CD1c-positive myeloid dendritic cell (primary cell): ENCODE measurements around the gene OR11H6.
"Not testable (repeated sequence)": the region's sequence is repeated elsewhere in the genome, so short reads cannot be mapped to it uniquely, and the experiment has no call there.

Experiments used
- DNase-seq: peaks from one replicate; pipeline ENCODE4 v3.0.0-alpha.2; 2016; ENCODE audit errors: extremely low spot score

OR11H6 gene

GRCh38 chr14:20223410-20223809, at the start of gene OR11H6:
Gene OR11H6, plus strand, starts transcription at chr14:20223710. Its CDS starts 0 bp downstream, at chr14:20223710.
- DNase-seq = no peak

- not testable (repeated sequence) for DNase-seq
These were observed 49.3 kb upstream of the OR11H6 start for GRCh38 chr14:20174205-20174604.

GRCh38 chr14:20176330-20176729, 47.2 kb upstream of the OR11H6 start:
- no peak for DNase-seq

- no peak for DNase-seq
These were observed 46.0 kb upstream of the OR11H6 start for GRCh38 chr14:20177433-20177974.

- DNase-seq = peak; percentile 62
These were observed 44.3 kb upstream of the OR11H6 start for GRCh38 chr14:20179218-20179617.

DNA sequence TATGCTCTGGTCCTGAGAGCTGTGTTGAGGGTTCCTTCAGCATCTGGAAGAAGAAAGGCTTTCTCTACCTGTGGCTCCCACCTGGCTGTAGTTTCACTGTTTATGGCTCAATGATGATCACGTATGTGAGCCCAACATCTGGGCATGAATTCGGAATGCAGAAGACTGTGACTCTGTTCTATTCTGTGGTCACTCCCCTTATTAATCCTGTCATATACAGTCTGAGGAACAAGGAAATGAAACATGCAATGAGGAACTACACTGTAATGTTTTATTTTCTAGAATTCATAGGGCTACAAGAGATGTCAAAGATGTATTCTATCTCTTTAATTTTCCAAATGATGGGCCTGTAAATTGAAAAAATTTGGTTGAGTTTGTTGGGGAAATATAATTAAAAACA, 43.6 kb upstream of the OR11H6 start:
- DNase-seq = peak; percentile 48

GRCh38 chr14:20180486-20180885, 43.0 kb upstream of the OR11H6 start:
- no peak for DNase-seq

DNA sequence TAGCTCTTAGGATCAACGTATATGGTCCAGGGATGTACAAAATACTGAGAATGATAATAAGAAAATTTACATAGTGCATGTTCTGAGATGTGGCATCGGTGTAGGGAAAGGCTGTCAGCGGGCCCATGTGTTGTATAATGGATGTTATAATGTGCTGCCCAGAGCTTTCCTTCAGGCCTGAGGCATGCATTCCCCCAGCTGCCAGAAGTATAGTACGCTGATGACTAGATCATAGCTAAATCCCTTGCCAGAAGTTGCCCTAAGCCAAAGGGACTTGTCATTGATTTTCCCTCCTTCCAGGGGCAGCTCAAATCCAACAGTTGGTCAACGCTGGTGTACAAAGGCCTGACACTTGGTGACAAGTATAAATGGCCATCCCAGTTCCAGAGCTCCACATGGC, 39.3 kb upstream of the OR11H6 start:
- DNase-seq = no peak

DNA sequence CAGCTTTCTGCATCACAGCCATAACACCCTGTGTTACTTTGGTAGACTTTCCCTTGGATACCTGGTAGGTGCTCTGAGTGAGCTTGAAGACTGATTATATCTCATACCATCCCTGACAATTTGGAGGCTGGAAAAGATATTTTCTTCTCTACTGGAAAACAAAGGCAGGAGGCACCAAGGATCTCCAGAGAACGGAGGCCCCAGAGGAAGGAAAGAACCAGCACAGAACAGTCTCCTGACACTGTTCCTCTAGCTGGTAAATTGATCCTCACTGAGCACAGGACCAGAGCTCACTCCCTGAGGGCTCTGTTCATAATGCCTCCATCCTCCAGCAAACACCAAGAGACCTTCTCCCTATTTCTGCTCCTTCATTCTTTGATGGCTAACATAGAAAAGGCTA, 32.9 kb upstream of the OR11H6 start, which contains the start of gene OR11G2:
Gene OR11G2 (plus strand): TSS at position 301 of the 400 bp plus-strand sequence. CDS start 6,542 bp downstream, outside the sequence.
- no peak for DNase-seq

DNA sequence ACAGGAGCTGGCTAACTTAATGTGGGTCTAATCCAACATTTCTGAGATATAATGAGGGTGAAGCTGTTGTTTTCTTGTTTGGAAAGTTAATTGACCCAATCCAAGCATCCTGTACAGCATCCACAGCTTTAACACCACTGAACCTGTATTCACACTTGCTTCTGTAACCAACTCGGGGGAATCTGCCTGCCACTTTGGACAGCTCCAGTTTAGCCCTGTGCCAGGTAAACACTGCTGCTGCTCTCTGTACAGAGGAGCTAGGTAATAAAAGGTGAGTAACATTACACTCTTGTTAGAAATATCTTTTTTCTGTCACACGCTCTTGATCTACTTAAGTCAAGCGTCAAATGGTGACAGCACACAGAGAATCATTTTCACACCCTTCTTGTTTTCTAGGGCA, 32.1 kb upstream of the OR11H6 start:
- no peak for DNase-seq

DNA sequence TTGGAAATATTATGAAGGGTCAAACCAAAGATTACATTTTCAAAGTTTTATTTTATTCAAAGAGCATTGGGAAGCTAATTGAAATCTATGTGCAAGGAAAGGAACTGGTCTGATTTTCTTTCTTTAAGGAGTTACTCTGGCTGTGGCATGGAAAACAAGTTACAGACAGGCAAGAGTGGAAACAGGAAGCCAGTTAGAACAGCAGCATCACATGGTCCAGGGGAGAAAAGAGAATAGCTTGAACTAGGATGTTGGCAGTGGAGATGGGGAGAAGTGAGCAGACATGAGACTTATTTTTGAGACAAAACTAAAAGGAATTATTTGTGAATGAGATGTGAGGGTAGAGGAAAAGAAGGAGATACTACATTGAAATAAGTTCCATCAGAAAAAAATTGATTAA, 29.4 kb upstream of the OR11H6 start:
- no peak for DNase-seq

DNA sequence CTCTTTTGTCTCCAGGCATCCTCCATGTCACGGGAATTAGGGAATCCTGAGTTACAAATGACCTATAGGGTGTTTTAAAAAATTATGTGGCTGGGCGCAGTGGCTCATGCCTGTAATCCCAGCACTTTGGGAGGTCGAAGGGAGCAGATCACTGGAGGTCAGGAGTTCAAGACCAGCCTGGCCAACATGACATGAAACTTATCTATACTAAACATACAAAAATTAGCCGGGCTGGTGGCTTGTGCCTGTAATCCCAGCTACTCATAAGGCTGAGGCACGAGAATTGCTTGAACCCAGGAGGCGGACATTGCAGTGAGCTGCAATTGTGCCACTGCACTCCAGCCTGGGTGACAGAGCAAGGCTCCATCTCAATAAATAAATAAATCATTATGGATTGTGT, 28.3 kb upstream of the OR11H6 start:
- not testable (repeated sequence) for DNase-seq

- DNase-seq = no peak
These were observed 27.6 kb upstream of the OR11H6 start for GRCh38 chr14:20195911-20196310.

- no peak for DNase-seq
These were observed 26.1 kb upstream of the OR11H6 start for GRCh38 chr14:20197459-20197858.

DNA sequence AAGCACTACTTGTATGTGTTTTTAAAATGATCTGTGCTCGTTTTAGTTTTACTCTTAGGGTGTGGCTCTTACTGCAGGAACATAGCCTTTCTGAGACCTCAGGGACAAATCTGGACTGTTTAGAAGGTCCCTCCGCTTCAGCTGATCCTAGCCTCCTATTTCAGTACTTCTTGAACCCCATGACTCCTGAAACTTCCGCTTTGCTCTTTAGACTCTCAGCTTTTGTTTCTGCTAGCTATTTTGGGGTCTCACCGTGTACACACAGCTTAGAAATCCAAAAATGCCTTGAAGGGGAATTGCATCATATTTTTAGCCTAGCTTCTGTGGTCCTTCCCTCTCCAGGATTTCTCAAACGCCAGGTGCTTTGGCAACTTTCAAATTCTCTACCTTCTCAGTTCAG, 24.5 kb upstream of the OR11H6 start:
- no peak for DNase-seq

GRCh38 chr14:20204721-20205120, 18.8 kb upstream of the OR11H6 start:
- no peak for DNase-seq

DNA sequence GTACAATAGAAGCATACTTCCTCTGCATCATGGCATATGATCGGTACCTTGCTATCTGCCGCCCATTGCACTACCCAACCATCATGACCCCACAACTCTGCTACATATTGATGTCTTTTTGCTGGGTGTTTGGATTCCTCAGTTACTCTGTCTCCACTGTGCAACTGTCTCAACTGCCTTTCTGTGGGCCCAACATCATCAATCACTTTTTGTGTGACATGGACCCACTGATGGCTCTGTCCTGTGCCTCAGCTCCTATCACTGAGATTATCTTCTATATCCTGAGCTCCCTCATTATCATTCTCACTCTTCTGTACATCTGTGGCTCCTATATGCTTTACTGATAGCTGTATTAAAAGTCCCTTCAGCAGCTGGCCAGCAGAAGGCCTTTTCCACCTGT, 13.9 kb upstream of the OR11H6 start:
- no peak for DNase-seq

- DNase-seq = not testable (repeated sequence)
These were observed 11.1 kb upstream of the OR11H6 start for GRCh38 chr14:20212406-20212805.

DNA sequence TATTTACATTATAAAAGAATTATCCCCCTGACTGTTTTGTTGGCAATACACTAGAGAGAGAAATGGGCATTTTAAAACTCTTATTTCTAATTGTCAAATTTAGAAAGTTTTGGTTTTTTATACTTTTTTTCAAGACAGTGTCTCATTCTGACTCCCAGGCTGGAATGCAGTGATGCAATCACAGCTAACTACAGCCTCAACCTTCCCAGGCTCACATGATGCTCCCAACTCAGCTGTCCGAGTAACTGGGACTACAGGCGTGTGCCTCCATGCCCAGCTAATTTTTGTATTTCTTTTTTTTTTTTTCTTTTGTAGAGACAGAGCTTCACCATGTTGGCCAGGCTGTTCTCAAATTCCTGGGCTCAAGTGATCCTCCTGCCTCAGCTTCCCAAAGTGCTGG, 8.3 kb upstream of the OR11H6 start:
- DNase-seq = no peak

DNA sequence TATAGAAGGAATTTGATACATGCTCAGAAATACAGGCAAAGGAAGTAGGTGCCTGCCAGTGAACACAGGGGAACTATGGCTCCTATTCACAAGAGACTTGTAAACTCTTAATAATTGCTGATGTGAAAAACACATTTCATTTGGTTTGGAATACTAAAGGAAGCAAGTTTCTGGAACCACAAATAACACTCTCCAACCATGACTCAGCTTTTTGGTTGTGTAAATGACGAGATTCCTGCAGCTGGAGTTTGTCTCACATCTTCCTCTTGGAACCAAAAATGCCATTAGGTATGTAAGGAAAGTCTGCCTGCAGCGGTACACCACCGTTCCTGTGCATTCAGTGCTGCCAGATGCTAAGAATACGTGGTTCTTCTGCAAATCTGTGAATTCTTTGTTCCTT, 4.5 kb upstream of the OR11H6 start:
- no peak for DNase-seq

GRCh38 chr14:20228681-20229080, 5.2 kb downstream of the OR11H6 start, which contains the start of gene OR11H7:
Gene OR11H7, plus strand, starts transcription at chr14:20228981.
- DNase-seq = no peak

DNA sequence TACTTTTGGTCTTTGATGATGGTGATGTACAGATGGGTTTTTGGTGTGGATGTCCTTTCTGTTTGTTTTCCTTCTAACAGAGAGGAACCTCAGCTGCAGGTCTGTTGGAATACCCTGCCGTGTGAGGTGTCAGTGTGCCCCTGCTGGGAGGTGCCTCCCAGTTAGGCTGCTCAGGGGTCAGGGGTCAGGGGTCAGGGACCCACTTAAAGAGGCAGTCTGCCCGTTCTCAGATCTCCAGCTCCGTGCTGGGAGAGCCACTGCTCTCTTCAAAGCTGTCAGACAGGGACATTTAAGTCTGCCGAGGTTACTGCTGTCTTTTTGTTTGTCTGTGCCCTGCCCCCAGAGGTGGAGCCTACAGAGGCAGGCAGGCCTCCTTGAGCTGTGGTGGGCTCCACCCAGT, 11.9 kb downstream of the OR11H6 start:
- DNase-seq = not testable (repeated sequence)

DNA sequence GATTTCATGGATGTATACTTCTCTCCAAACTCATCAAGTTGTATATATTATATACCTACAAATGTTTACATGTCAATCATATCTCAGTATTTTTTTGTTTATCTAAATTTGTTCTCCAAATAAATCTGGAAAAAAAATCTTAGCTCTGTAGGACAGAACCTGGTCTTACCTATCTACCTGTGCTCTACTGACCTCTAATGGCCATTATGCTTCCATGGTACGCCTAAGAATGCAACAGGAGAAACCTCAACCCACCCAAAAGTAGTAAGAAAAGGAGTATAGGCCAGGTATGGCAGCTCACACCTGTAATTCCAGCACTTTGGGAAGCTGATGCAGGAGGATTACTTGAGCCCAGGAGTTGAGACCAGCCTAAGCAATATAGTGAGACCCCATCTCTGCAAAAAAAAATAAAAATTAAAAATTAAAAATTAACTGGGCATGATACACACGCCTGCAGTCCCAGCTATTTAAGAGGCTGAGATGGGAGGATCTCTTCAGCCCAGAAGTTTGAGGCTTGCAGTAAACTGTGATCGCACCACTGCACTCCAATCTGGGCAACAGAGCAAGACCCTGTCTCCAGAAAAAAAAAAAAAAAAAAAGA, 24.2 kb downstream of the OR11H6 start:
- no peak for DNase-seq

- no peak for DNase-seq
These were observed 39.2 kb downstream of the OR11H6 start for GRCh38 chr14:20262642-20263128.
